ENCODE results near the gene PIM3.
A peak's percentile ranks its signal among the peaks of the same experiment; 100 is the strongest.

The PIM3 gene

DNA sequence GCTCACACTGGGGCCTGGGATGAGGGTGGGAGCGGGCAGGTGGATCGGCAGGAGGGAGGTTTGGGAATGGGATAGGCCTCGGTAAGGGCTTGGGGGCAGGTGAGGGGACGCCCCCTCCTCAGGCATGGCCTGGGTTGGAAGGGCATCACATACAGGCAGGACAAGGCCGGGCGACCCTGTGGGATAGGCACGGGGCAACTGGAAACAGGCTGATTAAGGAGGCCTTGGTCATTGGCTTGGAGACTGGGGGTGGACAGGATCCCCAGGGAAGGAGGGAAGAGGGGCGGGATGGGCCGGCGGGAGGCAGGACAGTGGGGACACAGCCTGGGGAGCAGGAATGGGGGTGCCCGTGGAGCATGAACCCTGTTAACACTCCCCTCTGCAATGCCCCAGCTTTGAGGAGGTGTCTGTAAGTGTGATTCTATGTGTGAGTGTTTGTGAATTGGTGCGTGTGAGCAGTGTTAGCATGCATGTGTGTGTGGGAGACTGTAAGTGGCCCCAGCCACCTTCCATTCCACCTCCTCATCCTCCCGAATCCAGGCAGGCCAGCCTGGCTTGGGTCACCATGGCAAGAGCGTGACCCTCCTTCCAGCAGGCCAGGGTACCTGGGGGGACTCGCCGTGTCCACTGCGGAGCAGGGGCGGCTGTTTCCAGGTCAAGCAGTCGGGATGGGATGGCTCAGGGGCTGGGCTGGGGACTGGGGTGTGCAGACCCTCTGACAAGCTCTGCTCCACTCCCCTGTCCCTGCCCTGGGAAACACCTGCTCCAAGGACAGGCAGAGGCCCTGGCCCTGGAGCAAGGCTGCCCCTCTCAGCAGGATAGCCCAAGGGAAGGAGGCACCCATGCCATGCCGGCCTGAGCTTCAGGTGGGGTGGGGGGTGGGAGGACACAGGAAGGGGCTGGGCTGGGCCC is 3.4 kb upstream of the PIM3 start:
- DNase-seq: no peak

DNA sequence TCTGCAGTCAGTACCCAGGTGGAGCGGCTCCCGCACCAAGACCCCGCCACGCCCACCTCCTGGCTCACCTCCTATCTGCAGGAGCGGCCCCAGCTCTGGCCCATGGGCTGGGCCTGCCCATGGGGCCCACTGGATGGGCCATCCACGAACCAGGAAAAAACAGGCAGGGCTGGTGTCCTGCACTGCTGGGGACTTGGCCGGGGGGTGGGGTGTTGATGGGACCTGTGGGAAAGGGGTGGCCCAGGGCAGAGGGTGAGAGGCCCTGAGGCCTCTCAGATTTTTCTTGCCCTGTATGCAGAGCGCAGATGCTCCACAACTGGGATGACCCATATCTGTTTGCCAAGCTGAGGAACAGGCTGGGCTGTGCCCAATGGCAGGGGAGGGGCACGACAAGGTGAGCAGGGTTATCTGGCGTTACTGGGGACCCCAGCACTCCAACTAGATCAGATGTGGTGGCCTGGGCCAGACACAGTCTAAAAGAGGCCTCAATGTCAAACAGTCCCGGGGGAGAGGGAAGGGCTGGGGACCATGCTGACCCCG is 2.7 kb upstream of the PIM3 start:
- DNase-seq: no peak

DNA sequence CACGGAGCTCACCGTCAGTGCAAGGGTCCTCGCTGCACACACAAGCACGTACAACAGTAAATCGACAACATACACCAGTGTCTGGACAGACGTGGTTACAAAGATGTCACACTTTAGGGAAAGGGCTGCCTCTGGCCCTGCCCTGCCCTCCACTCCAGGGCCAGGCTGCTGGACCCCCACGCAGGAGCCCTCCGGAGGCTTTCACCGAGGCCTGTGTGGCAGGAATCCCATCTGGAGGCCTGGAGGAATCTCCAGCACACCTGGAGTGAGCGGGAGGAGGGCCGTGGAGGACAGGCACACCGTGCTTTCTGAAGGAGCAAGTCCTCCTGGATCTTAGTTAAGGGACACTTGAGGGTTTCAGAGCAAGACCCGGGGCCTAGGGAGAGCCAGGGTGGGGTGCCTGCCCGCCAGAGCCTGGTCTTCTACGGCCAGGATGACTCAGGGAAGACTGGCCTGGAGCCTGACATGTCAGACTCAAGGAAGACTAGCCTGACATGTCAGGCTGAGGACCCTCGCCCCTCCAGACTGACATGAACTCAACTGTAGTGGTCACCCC is 2.1 kb upstream of the PIM3 start:
- no peak for DNase-seq

DNA sequence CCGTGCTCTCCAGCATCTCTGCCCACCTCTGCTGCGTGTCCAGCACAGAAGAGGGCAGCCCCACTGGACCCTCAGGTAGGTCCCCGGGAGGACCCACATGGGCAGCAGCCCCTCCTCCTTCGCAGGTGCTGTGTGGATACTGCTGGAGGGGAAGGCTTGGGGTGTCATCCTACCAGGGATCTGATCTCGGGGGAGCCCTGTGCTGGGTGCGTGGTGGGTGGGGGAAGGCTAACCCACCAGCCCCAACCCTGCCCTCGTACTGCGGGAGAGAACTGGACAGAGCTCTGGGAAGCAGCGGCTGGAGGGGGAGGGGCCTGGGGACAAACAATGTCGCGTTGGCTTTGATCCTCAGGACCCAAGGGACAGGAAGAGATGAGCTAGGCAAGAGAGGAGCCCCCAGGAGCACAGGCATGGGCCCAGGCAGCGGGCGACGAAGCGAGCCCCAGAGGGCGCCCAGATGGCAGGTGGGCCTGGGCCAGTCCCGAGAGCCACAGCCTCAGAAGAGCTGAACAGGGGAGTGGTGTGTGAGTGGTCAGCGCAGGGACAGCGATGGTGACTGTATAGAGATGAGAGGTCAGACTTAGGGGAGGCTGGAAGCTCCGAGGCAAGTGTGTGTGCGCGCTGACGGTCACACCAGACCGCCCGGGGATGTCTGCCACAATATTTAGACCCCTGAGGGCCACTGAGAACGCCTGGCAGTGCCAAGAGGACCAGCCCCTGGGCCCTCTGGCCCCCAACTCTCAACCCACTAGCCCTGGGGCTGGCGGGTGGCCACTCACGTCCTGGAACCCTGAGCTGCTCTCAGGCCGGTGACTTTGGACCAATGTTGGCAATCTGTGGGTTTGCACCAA is 1.4 kb upstream of the PIM3 start:
- no peak for DNase-seq

DNA sequence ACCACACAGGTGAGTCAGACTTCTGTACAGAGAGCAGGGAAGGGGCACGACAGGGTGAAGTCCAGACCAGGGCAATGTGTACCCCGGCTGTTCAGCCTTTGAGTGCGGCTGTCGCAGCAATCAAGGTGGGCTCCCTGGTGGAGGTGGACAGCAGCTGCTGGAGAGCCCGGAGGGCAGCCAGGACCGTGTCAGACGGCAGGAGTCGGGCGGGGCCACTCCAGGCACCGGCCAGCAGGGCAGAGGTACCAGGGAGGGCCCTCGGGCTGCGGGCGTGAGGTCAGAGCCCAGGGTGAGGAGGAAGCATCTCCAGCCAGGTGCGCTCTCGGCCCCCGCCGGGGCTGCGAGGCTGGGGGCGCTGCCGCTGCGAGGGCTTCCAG is 802 bp upstream of the PIM3 start:
- DNase-seq: peak; percentile 52 to 59

DNA sequence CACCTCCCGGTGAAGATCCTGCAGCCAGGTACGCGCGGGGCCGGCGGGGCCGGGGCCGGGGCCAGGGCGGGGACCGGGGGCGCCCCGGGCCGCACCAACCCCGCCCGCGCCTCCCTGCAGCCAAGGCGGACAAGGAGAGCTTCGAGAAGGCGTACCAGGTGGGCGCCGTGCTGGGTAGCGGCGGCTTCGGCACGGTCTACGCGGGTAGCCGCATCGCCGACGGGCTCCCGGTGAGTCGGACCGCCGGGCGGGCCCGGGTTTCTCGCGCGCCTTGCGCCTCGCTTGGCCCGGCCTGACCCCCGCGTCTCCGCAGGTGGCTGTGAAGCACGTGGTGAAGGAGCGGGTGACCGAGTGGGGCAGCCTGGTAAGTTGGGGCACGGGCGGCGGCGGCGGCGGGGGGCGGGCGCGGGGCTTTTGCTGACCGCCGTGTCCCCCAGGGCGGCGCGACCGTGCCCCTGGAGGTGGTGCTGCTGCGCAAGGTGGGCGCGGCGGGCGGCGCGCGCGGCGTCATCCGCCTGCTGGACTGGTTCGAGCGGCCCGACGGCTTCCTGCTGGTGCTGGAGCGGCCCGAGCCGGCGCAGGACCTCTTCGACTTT is 531 bp downstream of the PIM3 start:
- peak; percentile 44 to 49 for DNase-seq

DNA sequence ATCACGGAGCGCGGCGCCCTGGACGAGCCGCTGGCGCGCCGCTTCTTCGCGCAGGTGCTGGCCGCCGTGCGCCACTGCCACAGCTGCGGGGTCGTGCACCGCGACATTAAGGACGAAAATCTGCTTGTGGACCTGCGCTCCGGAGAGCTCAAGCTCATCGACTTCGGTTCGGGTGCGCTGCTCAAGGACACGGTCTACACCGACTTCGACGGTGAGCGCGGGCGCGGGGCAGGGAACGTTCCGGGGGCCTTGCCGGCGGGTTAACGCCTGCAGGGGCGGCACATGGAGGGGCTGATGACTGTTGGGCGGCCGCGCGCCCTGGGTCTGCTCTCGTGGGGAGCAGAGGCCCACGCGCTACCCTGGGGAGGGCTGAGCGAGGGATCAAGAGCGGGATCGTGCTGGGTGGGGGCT is 1.0 kb downstream of the PIM3 start:
- no peak for DNase-seq

DNA sequence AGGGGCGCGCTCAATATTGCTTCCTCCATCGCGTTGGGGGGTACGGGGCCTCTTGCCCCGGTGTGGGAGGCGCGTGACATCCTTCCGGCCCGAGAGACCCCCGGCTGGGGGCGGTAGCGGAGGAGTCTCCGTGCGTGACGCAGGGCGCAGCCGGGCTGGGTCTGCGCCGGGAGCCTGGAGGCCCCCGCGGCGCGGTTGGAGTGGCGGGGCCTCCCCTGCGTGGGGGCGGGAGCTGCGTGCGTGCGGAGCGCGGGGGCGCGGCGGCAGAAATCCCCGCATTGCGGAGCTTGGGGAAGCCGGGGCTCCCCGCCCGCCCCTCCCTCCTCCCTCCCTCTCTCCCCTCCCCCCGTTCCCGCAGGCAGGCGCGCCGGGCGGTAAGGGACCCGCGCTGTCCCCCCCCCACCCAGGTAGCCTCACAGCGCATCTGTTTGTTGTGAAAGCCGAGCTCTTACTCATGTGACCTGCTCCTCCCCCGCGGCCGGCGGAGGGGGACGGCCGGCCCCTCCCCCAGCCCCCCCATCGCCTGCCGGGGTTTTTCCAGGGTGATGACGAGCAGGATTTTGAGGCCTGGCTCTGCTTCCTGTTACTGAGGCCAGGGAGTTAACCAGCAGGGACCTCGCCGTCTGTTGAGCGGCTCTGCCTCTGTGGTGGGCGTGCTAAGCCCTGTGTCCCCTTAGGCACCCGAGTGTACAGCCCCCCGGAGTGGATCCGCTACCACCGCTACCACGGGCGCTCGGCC is 1.6 kb downstream of the PIM3 start:
- peak; percentile 91 to 93 for DNase-seq

DNA sequence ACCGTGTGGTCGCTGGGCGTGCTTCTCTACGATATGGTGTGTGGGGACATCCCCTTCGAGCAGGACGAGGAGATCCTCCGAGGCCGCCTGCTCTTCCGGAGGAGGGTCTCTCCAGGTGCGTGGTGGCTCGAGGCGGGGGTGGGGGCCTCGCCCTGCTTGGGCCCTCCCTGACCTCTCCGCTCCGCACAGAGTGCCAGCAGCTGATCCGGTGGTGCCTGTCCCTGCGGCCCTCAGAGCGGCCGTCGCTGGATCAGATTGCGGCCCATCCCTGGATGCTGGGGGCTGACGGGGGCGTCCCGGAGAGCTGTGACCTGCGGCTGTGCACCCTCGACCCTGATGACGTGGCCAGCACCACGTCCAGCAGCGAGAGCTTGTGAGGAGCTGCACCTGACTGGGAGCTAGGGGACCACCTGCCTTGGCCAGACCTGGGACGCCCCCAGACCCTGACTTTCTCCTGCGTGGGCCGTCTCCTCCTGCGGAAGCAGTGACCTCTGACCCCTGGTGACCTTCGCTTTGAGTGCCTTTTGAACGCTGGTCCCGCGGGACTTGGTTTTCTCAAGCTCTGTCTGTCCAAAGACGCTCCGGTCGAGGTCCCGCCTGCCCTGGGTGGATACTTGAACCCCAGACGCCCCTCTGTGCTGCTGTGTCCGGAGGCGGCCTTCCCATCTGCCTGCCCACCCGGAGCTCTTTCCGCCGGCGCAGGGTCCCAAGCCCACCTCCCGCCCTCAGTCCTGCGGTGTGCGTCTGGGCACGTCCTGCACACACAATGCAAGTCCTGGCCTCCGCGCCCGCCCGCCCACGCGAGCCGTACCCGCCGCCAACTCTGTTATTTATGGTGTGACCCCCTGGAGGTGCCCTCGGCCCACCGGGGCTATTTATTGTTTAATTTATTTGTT is 2.4 kb downstream of the PIM3 start:
- DNase-seq: peak in 1 of 2 experiments; percentile 32

DNA sequence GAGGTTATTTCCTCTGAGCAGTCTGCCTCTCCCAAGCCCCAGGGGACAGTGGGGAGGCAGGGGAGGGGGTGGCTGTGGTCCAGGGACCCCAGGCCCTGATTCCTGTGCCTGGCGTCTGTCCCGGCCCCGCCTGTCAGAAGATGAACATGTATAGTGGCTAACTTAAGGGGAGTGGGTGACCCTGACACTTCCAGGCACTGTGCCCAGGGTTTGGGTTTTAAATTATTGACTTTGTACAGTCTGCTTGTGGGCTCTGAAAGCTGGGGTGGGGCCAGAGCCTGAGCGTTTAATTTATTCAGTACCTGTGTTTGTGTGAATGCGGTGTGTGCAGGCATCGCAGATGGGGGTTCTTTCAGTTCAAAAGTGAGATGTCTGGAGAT is 3.1 kb downstream of the PIM3 start:
- DNase-seq: no peak

DNA sequence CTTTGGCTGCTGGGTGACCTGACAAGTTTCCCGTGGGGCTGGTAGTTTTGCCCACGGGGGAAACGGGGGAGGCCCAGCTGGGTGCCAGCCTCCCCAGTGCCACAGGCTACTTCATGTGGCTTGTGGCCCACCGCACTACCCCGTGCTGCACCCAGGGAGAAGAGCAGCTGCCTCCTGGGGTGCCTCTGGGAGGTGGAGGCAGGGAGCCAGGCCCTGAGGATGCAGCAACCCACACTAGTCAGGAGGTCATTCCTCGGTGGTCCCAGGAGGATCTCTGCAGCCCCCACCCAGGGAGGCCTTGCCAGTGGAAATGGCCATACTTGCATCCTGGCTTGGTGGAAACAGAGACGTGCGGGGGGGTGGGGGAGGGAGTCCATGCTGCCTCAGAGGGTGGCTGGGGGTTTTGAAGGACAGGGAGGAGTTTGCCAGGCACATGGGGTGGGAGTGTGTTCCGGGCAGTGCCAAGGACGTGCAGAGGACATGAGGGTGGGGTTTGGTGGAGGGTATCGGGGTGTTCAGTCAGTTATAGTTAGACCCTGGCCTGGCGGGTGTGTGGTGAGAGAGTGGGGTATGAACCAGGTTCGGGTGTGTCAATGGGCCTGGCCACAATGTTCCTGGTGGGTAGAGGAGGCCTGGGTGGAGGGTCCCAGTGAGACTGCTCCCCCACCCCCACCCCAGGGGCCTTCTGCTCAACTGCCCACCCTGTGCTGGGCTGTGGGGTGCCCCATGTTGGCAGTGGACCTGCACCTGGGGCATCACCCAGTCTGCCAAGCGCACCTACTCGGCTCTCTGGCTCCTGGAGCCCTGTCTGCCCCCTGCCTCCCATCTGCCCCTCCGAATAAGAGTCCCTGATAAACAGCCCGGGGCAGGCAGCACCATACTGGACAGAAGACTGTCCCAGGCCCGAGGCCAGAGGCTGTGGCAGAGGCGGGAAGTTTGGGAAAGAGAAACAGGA is 3.8 kb downstream of the PIM3 start:
- peak; percentile 29 to 34 for DNase-seq

DNA sequence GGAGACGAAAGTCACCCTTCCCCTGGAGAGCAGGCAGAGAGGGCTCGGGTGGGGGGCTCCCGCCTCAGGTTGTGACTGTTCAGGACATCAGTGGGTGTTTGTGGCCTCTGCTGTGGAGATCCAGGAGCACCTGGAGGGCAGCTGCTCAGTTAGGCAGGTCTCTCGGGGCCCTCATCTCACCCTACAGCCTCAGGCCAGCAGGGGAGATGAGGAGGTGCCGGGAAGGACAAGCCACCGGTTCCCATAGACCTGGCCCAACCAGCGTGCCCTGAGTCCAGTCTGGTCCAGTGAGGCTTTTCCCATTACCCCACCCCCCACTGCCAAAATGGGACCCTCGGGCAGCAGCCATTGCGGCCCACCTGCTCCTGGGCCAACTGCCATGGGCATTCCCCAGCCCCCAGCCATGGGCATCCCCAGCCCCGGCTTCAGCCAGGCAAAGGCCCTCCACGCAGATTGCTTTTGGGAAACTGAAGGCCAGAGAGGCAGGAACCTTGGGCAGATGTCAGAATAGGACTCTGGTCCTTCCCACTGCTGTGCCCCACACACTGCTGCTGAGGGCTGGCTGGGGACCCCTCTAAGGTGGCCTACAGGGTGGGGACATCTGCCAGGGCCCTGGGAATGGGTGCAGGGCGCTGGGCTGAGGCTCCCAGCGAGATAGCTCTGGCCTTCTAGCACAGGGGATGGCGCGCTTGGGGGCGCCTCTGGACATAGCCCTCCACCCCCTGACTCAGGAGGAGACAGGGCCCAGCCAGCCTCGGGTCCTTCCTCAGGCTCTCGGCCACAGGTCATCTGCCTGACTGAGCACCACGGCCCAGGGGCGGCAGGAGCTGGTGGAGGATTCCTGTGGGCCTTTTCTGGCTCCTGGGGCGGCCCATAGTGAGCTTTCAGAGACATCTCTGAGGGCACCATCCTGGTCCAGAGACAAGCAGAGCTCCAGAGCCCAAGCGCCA is 4.8 kb downstream of the PIM3 start:
- peak; percentile 33 to 38 for DNase-seq

DNA sequence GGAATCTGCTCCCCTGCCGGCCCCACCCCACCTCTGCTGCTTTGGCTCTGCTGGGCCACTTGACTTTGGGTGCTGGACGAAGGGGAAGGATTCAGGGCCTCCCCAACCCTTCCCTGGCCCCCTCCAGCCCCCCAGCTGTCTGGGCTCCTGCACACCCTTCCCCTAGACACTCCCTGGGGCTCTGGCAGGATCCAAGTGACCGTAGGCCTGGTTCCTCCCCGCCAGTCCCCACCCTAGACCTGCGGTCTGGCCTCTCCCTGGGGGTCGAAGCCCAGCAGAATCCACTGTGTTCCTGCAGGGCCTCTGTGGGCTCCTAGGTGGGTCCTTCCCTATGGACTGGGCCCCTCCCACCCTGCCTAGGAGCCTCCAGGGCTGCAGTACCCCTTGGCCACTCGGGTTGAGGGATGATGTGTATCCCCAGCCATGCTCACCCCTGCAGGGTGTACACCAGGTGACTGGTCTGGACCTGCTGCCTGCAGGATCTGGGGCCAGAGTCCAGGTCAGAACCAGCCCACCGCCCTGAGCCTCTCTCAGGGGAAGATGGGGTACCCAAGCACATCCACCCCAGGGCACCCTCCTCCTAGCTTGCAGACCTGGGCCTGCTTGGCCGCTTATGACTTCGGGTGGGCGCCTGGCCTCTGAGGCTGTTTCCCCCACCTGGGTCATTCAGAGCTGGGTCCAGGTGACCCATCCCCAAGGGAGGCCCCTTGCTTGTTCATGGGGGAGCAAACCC is 5.6 kb downstream of the PIM3 start:
- DNase-seq: peak; percentile 31 to 40

DNA sequence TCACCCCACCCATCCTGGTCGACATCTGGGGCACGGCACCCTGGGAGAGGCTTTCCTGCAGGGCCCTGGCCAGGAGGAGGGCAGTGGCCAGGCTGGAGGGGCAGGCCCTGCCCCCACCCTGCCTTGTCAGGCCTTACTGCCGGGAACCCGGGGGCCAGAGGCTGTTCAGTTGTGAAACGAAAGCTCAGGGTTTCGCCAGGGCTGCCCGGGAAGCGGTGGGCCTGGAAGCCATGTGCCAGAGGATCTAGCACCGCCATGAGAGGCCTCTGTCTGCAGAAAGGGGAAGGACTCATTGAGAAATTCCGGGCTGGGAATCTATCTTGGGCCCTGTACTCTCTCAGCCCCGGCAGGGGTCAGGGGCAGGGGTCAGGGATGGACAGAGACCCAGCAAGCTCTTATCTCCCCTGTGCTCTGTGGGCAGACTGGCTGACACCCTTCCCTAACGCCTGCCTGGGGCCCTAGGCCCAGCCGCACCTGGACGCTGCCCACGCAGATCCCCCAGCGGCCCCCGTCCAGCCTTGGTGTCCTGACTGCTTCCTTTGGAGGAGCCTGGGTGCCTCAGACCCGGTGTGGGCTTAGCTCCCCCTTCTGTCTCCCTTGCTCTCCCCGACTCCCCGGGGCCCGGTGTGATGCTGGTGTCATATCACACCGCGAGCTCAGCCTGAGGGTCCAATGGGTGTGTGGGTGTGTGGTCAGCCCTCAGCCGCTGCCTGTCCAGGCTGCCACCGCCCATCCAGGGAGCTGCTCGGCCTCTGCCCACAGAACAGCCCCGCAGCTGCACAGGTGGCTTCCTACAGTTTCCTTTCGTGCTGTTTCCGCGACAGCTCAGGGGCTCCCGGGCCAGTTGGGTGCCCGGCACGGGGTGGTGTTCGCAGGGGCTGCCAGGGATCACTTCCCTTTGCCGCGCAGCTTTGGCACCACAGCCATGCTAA is 6.5 kb downstream of the PIM3 start:
- DNase-seq: peak; percentile 31 to 34

DNA sequence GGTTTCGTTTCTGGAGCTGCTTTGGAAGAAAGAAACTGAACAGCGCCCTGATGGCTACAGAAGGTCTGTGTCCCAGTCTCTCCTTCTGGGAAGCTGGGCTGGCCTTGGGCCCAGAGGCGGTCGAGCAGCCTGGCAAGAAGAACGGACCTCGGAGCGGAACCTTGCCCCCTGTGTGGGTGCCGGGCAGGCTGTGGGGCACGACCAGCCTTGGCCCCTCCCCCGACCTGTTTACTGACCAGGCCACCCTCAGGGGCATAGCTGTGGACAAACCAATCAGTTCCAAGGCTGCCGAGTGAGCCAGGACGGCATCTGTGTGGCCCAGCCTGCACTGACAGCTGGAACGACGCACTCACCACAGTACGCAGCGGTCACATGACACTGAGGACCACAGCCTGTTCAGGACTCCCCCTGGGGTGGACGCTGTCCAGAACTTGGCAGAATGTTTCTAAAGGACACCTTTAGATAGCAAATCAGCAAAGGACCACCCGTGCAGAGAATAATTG is 7.2 kb downstream of the PIM3 start:
- no peak for DNase-seq

DNA sequence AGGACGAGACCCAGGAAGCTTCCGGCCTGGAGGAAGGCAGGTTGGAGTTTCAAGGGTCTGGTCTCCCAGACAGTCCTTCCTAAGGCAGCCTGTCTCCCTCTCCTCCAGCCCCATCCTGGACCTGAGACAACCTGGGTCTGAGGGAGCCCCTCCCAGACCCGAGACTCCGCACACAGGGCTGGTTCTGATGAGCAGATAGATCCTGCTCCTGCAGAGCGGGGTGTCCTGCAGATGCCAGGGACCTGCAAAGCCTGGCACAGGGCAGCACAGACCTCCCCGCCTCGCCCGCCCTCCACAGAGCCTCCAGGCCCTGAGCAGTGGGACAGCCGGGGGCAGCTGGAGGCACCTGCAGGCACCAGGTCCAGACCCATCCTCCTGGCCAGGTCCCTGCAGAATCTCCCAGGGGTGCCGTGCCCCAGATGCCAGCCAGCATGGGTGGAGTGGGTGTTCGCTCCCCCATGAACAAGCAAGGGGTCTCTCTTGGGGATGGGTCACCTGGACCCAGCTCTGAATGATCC is 7.8 kb downstream of the PIM3 start:
- no peak for DNase-seq

All from activated CD4-positive, alpha-beta T cell treated with anti-CD3 and anti-CD28 coated beads, Interleukin-2, amount 50 U/mL, for 48 hours (primary cell).